Measurements from ENCODE around the gene ADAM12.

The ADAM12 gene

GRCh38 chr10:126374435-126374834 is 13.8 kb downstream of the ADAM12 start:
- no peak for TF ChIP-seq CTCF (IDR thresholded peaks at IDR 0.05; ENCODE audit: insufficient read depth, low read length, missing control alignments)
- ChIA-PET CTCF (interaction anchor here (0.9 to 2.0 kb wide), 3 partner anchors 10 to 130 kb away, joined by 3 to 5 read pairs (median 5); no protein-coding TSS in a partner anchor), POLR2A (no interaction called here)
- no peak overlapping the region for H3K4me3 ChIP-seq (ENCODE audit: low read depth, low read length)
- no peak for DNase-seq (ENCODE audit: low read depth, low spot score)

DNA sequence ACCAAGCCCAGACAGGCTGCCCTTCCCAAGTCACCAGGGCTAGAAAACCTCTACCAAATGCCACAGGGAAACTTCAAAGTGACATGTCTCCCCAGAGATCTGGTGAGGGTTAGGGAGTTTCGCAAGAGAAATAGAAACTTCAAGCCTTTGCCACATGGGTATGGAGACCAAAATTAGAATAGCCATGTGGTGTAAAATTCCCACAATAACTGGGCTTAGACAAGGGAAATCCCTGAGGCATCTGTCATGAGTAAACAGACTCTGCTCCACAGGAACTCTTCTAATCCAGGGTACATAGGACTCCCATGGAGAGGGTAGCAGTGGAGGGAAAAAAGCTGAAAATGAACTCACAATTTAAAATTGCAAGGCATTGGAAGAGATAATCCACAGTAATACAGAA is 14.3 kb downstream of the ADAM12 start:
- DNase-seq (ENCODE audit: low read depth, low spot score): no peak
- ChIA-PET POLR2A (no interaction called here), CTCF (interaction anchor here (0.9 to 2.0 kb wide), 4 partner anchors 10 to 390 kb away, joined by 3 to 5 read pairs (median 4); no protein-coding TSS in a partner anchor)
- no peak overlapping the region for H3K4me3 ChIP-seq (ENCODE audit: low read depth, low read length)
- TF ChIP-seq CTCF (IDR thresholded peaks at IDR 0.05; ENCODE audit: insufficient read depth, low read length, missing control alignments): no peak

- no peak for DNase-seq (ENCODE audit: low read depth, low spot score)
- ChIA-PET POLR2A (no interaction called here), CTCF (interaction anchor here (0.8 to 2.0 kb wide), 3 partner anchors 14 to 390 kb away, joined by 3 to 5 read pairs (median 3); no protein-coding TSS in a partner anchor)
- TF ChIP-seq CTCF (IDR thresholded peaks at IDR 0.05; ENCODE audit: insufficient read depth, low read length, missing control alignments): no peak
- H3K4me3 ChIP-seq (ENCODE audit: low read depth, low read length): no peak overlapping the region
Measured at GRCh38 chr10:126373147-126373546, 15.1 kb downstream of the ADAM12 start.

GRCh38 chr10:126372396-126372795 is 15.9 kb downstream of the ADAM12 start:
- no peak for TF ChIP-seq CTCF (IDR thresholded peaks at IDR 0.05; ENCODE audit: insufficient read depth, low read length, missing control alignments)
- POLR2A ChIA-PET: no interaction called here
- DNase-seq (ENCODE audit: low read depth, low spot score): no peak
- CTCF ChIA-PET: interaction anchor here (0.6 to 0.8 kb wide), 2 partner anchors 80 to 132 kb away, joined by 3 to 4 read pairs; no protein-coding TSS in a partner anchor
- H3K4me3 ChIP-seq (ENCODE audit: low read depth, low read length): no peak overlapping the region

- TF ChIP-seq CTCF (IDR thresholded peaks at IDR 0.05; ENCODE audit: insufficient read depth, low read length, missing control alignments): no peak
- ChIA-PET POLR2A (no interaction called here), CTCF (interaction anchor here (1.2 to 1.5 kb wide), 2 partner anchors 17 to 132 kb away, joined by 3 read pairs; no protein-coding TSS in a partner anchor)
- DNase-seq (ENCODE audit: low read depth, low spot score): no peak
- no peak overlapping the region for H3K4me3 ChIP-seq (ENCODE audit: low read depth, low read length)
Measured at GRCh38 chr10:126369125-126369710, 19.1 kb downstream of the ADAM12 start.

GRCh38 chr10:126357169-126357568 is 31.1 kb downstream of the ADAM12 start:
- TF ChIP-seq CTCF (IDR thresholded peaks at IDR 0.05; ENCODE audit: insufficient read depth, low read length, missing control alignments): no peak
- H3K4me3 ChIP-seq (ENCODE audit: low read depth, low read length): no peak overlapping the region
- ChIA-PET CTCF (interaction anchor here (1.6 kb wide), 1 partner anchor 10 kb away, joined by 3 read pairs; no protein-coding TSS in a partner anchor), POLR2A (no interaction called here)
- DNase-seq (ENCODE audit: low read depth, low spot score): no peak

All from AG04449 (cell line).